ENCODE data around the gene NUP214.
A peak's percentile ranks its signal among the peaks of the same experiment; 100 is the strongest.
"Not testable (repeated sequence)": the region's sequence is repeated elsewhere in the genome, so short reads cannot be mapped to it uniquely, and the experiment has no call there.

The NUP214 gene

DNA sequence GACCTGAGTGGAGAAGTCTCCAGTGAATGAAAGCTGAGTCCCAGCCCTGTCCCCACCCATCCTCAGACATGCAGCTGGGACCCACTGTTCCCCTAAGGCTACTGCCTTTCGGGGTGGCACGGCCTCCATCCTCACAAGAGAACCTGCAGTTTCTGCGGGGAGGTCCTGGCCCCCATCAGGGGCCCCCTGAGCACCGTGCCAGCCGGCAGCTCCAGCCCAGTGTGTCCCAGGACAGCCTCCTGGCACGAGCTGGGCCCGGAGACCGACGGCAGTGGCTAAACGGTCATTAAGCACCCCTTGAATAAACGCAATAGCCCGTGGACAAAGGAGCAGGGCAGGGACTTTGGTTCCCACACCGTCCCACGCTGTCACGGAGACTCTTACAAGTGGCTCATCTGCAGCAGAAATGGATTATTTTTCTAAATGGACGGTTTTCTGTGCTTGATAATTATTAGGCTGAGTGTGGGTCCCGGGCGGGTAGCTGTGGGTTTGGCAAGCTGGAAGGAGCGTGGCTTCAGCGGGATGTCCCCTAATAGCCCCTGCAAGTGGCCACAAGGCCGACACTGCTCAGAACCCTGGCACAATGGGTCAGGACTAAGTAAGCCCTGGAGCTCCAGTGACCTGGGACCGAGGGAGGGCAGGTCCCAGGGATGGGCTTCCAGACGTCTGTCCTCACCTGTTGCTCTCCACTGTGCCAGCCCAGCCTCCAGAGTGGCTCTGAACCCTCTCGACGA lies 133.5 kb downstream of the NUP214 start:
- DNase-seq: no peak

DNA sequence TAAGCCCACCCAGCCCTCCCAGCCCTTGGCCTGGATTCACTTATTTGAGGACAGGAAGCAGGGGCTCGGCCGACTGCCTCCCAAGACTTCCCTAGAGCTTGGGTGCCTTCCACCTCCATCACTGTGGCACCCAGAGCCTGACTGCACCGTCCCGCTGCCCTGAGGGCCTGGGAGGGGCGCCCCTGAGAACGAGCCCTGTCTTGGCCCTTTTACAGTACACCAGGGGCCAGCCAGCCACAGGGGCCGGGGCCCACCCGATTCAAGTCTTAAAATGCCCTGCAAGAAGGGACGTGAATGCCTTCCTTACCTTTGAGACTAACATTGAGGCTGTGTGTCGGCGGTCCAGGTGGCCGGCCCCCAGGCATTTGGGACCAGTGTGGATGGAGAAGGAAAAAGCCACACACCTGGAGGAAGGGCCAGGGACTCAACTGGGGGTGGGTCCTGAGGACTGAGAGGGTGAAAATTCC lies 134.1 kb downstream of the NUP214 start:
- DNase-seq: no peak

DNA sequence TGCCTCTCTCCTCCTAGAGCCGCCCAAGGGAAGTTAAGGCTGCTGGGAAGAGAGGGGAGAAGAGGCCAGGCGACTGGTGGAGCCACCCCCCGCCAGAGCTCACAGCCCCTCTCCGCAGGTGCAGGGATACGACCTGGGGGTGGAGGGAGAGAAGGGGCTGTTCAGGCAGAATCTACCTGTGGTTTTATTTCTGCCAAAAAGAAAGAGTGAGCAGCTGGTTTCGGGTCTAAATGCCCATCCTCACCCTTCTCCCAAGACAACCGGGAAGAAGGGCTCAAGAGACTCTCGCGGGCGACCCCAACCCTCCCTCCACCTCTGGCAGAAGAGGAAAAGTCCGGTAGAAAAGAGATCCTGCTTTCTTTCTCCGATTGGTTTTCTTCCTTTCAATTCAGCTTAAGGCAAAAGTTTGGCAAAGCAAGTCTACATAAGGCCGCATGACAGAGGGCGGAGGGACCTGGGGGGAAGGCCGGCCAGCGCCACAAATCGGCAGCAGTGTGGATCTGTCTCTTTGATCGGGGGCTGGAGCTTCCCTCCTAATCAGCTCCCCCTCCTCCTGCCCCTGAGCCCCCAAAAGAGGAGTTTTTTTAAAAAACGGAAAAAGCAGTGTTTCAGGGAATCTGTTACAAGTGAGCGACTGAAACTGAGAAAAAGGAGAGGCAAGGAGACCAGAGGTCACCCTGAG lies 134.7 kb downstream of the NUP214 start:
- no peak for DNase-seq

DNA sequence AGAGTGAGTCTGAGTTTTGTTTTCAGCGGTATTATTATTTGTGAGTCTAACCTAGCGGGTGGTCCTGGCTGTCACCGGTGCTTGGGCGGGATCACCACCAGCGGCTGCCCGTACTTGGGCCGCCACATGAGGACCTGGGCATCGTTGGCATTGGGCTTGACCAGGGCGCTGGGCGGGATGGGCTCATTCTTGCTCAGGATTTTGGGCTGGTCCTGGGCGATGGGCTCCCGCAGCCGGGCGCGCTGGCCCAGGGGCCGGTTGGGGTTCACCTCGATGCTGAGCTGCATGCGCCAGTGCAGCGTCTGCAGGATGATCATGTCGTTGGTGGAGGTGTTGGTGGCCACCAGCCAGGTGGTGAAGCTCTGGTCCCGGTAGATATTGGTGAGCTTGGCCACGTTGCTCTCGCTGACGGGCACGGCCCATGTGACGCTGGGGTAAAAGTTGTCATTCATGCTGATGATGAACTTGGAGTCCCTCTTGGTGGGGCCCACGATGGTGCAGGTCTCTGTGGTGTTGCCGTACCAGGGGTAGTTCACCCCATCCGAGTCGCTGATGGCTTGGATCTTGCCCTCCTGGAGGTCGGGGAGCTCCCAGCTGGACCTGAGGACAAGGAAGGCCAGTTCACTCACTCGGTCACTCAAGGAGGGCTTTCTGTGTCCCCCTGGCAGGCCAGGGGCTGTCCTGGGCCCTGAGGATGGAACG lies 135.5 kb downstream of the NUP214 start:
- DNase-seq: no peak

DNA sequence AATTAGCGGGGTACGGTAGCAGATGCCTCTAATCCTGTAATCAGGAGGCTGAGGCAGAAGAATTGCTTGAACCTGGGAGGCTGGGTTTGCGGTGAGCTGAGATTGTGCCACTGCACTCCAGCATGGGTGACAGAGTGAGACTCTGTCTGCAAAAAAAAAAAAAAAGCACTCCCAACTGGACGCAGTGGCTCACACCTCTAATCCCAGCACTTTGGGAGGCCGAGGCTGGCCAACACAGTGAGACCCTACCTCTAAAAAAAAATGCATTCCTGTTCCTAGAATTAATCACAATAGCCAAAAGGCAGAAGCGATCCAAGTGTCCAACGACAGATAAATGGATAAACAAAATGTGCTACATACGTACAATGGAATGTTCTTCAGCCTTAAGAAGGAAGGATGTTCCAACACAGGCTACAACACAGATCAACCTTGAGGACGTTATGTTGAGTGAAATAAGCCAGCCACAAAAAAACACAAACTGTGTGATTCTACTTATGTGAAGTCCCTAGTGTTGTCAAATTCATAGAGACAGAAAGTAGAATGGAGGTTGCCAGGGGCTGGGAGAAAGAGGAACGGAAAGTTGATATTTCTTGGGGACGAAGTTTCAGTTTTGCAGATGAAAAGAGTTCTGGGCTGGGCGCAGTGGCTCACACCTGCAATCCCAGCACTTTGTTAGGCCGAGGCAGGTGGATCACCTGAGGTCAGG lies 137.1 kb downstream of the NUP214 start:
- no peak for DNase-seq

DNA sequence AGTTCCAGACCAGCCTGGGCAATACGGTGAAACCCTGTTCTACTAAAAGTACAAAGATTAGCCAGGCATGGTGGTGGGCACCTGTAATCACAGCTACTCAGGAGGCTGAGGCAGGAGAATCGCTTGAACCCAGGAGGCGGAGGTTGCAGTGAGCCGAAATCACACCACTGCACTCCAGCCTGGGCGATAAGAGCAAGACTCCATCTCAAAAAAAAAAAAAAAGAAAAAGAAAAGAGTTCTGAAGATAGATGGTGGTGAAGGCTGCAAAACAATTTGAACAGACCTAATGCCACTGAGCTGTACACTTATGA lies 137.6 kb downstream of the NUP214 start:
- DNase-seq: not testable (repeated sequence)

DNA sequence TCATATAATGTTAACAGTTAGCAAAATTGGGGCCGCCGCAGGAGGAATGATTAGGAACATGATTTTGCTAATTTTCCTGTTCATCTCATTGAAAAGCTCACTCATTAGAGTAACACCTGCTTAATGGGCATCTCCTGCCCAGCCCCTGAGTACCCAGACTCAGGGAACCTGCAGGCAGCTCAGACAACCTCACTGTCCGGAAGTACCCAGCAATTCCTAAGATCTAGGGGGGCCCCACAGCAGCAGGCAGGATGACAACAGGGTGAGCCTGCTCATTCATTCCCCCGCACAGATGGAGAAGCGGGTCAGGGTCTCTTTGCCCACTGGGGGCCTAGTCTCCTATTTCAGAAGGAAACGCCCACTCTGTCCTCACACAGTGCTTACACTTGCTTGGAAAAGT lies 138.3 kb downstream of the NUP214 start:
- no peak for DNase-seq

DNA sequence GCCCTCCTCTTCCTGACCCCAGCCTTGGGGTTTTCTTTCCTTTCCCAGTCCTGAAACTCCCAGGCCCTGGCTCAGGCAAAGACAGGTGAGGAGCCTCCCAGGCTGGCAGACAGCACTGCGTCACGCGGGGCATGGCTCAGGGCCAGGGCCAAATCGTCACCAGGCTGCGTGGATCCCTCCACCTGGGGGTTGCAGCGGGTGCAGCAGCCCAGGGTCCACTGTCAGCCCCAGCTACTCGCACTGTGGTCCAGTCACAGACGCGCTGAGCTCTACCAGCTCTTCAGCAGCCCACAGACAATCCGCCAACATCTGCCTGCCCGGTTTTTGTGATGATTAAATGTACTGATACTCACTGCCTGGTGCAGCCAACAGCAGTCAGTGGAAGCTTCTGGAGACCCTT lies 138.8 kb downstream of the NUP214 start:
- DNase-seq: no peak

DNA sequence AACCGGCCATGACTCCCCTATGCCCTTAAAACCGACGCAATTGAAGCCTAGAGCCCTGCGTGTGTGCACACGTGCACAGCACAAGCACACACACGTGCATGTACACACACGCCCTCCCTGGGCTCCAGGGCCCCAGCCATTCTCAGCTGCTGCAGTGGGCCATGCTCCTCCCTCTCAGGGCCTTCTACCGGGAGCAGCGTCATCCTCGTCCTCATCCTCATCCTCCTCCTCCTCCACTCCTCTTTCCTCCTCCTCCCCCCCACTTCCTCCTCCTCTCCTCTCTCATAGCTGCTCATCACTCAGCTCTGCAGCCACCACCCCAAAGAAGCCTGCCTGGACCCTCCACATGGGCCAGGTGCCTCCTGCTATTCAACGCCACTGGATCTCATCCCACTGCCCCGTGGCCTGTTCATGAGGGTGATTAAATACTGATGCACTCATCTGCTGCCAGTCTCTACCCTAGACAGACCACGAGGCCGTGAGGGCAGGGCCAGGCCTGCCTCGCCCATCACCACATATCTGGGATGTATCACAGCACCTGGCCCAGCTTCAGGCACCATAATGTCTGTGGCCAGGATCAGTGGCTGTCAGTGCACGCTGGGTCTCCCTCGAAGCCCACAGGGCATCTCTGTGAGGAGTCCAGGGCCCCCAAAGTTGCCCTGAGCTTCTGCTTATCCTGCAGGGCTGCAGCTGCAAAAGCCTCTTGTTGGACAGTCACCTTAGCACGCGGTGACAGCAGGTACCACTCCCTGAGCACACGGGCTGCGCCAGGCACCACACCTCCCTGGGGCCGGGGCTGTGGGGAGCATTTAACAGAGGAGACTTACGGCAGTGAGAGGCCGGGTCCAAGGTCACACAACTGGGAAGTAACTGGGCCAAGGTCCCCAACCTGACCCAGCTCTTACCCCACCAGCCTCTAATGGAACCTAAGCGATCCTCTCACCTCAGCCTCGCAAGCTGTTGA lies 141.2 kb downstream of the NUP214 start:
- peak in 1 of 58 donors; percentile 22 for DNase-seq

DNA sequence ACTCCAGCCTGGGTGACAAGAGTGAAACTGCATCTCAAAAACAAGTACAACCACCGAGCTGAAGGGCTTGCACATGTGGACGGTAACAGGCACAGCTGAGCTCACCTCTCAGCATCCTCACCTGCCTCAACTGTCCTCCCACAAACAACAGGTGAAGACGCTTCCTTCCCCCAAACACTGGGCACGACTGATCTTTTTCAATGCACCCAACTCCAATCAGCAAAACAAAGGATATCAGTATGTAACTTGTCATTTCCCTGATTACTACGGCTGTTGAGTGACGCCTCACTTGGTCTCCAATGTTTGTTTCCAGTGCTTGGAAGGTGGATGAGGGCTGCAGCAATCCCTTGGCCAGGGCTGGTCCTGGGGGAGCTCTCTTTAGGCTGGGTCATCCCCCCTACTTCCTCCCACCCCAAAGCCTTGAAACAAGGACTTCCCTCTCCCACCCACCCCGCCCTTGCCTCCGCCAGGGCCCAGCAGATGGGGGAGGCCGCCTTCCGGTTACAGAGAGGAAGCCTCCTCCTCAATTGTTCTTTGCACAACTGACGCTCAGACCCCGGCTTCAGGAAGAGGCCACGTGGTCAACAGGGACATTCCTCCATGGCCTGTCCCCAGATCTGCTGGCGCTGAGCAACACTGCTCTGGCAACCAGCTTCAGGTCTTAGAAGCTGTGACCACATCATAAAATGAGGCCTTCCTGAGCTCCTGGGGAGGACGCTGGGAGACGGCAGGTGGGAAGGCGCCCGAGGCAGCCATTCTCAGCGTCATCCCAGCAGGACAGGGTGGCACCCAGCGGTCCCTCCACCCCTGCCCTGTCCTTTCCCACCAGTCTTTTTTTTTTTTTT lies 145.0 kb downstream of the NUP214 start:
- peak in 23 of 58 donors; percentile 8 to 59 (median 38) for DNase-seq

DNA sequence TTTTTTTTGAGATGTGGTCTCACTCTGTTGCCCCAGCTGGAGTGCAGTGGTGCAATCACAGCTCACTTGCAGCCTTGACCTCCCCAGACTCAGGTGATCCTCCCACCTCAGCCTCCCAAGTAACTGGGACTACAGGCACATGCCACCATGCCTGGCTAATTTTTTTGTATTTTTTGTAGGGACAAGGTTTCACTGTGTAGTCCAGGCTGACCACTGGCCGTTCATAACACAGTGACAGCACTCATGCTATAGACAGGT lies 145.6 kb downstream of the NUP214 start:
- DNase-seq: not testable (repeated sequence)

DNA sequence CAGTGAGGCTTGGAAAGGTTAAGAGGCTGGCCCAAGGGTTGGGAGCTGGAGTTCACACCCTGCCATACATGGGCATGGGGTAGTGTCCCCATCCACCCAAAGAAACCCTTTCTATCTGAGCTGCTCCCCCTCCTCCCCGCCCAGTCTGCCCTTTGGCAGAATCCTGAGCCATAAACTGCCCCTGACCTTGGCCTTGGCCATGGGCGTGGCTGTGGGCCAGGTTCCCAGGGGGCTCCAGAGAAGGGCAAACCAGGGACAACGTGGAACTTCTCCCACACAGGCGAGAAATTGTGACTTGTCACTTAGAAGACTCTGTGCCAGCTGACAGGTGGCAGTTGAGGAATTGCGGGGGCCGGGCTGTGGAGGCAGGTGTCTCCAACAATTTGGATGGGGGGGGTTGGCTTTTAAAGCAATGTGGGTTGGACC lies 146.1 kb downstream of the NUP214 start:
- peak in 17 of 58 donors; percentile 12 to 65 (median 33) for DNase-seq

DNA sequence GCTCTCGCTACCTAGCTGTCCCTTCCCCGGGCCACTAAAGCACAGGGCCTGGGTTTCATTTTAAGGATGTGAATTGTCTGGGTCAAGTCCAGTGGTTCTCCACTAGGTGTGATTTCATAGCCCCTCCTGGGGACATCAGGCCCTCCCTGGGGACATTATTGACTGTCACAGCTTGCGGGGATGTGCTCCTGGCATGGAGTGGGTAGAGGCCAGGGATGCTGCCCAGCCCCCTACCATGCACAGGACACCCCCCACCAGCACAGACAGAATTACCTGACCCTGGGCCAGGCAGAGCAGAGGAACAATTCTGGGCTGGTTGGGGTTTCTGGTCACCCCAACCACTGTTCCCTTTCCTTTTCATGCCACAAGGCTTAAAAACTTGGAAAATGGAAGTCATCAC lies 146.8 kb downstream of the NUP214 start:
- DNase-seq: no peak

DNA sequence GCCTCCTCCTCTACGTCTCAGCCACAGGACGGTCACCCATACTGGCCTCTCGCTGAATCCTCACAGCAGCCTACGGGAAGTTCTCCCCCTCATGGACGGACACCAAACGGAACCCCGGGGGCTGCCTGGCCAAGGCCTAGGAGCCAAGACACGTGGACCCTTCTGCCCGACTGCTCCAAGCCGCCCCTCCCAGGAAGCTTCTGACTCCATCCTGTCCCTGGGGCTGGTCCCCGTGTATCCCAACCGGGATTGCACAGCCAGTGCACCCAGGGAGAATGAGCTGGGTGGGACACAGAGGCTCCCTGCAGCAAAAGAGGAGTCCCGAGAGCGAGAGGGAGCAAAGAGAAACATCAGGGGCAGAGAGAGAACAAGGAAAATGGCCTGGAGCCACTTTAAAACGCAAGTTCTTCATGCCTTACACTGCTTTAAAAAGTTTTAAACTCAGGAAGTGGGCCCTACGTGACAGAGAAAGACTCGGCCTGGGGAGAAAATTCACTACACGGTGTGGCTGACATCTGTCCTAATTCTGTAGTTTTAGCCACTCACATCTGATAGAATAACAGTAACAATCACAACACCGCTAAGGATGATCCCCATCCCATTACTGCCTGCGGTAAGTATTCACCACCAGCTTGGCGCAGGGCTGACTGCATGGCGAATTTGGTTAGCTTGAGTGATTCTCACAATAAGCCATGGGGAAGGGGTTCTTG lies 147.9 kb downstream of the NUP214 start:
- DNase-seq: peak in 1 of 58 donors; percentile 11

DNA sequence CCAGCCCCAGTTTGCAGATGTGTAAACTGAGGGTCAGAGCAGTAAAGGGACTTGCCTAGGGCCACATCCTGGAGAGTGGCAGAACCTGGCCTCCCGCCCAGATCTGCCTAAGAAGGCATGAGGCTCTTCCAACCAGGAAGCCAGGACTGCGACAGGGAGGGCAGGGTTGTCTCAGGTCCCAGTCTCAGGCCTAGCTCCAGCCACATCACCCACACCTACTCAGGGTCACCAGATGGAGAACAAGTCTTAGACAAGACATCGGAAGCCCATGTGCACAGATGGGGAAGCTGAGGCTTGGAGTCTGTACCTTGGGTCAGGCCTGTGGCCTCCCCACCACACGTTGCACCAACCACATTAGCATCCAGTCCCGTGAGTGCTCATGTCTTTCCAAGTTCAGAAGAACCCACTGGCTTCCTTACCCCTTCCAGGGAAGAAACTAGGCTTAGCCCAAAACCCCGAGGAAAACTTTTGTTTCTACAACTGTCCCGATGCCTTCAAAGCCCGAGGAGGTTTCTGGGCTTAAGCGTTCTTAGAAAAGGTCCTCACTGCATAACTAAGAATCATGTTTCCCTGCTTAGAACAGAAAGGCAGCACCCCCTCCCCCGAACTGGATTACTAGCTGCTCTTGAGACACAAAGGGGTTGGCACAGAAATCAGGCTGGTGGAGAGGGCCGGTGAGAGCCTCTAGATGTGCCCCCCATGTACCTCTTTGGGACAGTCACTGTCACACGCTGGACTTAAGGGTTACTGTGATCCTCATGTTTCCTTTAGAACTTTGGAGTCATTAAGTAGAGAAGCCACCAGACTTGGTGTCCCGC lies 148.7 kb downstream of the NUP214 start:
- no peak for DNase-seq

DNA sequence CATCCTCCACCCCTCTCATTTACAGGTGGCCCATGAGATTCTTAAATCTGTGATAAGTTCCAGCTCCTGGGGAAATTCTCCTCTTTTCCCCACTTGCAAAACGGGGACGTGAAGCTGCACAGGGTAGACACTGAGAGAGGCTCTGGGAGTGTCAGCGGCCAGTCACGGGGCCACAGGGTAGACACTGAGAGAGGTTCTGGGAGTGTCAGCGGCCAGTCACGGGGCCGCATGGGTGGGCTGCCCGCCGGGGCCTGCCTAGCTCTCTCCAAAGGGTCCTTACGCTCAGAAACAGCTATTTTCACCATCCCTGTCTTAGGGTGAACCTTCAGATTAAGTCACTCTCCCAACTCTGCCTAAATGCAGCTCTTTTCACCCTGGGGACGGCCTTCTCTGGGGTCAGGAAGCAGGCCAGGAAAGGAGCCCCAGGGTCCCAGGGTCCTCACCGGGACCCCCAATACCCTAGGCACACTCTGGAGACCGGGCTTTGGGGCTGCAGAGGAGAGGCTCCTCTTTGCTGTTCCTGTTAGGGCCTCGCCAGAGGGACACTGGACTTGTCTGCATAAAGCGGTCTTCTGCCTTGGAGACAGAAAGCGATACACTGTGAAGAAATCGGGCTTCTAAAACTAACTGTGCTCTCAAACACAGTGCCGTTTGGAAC lies 149.4 kb downstream of the NUP214 start:
- DNase-seq: peak in 3 of 58 donors; percentile 19 to 24 (median 19)

DNA sequence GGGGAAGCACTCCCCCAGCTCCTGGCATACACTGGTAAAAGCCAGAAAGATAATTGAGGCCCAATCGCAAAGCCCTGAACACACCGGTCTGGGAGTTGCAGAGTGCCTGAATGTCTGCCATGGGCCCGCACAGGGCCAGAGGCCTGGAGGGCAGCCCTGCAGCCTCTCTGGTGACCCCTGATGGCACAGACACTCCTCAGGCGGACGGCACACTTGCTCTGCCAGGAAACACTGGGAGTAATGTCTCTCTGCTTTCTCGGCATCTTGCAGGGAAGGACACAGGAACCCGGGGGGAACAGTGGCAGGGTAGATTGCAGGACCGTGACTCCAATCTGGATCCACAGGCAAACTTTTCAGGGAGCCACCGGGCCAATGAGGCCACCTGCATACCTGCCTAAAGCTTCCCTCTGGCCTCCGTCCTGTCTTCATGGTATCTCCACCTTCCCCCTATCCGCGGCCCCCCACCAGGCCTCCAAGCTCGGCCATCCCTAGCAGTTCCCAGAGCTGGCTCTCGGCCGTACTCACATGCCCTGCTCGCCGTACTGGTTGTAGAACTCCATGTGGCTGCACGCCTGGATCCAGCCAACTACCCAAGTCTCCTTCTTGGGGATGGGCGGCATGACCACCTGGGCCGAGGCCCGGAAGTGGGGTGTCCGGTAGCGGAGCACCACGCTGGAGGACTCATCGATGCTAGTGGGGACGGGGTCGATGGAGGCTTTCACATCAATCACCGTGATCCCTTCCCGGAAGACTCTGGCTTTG lies 150.1 kb downstream of the NUP214 start:
- peak in 2 of 58 donors; percentile 20 to 22 for DNase-seq

Data from anterior cingulate cortex (tissue), 58 donors.